ENCODE data around the gene KL.

Gene KL

DNA sequence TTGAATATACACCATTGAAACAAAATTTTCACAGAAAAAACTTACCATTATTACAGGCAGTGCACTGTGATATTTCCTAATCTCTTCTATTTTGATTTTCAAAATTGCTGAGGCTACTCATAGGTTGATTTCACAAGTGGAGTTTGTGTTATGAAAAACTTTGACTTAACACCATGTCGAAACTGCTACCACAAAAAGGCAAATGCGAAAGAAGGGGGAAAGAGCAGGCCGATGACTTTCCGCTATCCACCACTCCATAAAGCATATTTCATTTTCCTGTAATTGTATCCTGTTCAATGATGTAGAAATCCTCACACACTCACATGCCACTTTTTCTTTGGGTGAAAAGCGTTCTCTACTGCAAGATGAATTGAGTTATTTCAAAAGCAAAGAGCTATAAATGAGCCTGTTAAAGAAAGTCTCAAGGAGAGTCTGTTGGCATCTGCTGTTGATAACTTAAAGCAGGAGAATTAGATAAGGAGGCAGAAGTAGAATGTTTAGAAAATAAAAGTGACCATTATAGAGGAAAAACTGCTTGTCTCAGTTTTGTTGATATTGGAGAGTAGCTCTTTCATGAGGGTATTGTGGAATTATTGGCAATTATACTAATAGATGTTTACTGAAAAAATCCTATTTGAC, 18.8 kb downstream of the KL start:
- FAIRE-seq (no peak), DNase-seq (ENCODE audit: low spot score) (no peak)

DNA sequence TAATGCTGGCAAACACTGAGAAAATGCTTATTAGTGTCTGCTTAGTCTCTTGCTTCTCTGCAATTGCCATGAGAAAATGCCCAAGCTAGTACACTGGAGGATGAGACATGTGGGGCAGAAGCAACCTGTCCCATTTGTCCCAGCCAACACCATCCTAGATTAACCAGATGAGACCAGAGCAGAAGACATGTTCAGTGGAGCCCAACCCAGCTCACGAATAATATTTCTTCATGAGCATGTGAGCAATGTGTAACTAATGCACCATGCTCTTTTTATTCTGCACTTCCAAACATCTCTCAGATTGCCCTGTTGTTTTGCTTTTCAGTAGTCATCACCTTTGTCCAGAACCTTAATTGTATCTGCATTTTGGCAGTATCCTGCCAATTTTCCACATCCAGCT, 21.4 kb downstream of the KL start:
- DNase-seq (ENCODE audit: low spot score) (no peak), FAIRE-seq (no peak)

DNA sequence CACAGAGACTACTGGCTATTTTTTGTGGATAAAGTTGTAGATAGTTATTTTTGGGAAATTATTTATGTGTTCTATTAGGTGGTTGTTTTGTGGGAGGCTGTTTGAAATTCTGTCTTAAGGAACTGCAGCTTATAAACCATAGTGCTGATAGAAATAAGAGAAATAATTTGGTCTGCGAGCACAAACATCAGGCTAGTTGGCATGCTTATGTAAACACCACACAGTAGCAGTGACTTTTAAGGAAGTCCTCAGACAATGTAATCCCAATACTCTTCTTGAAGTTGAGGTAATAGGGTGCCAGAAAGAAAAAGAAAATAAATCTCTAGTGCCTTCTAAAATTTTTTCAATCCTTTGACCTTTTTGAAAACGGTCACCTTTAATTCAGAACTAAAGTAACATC, 23.9 kb downstream of the KL start:
- DNase-seq (ENCODE audit: low spot score) (no peak), FAIRE-seq (no peak)

GRCh38 chr13:33045851-33046592, 29.8 kb downstream of the KL start:
- no peak for FAIRE-seq
- no peak for DNase-seq (ENCODE audit: low spot score)

DNA sequence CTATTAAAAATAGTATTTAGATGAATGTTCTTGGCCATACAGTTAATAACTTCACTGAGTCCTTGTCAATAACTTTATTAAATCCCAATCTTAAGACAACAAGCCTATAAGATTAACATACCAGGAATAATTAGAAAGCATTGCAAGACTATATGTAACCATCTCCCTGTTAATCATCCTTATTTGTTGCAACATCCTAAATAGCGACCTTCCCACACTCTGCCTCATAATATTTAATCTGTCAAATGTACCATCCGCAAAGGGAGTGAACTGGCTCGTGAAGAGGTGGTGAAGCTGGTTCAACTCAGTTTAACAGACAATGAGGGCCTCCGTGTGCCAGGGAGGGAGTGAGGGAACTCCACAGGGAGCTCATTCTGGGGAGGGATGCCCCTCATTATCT, 33.9 kb downstream of the KL start:
- FAIRE-seq (no peak), DNase-seq (ENCODE audit: low spot score) (no peak)

- FAIRE-seq = no peak
- no peak for DNase-seq (ENCODE audit: low spot score)
These were observed 35.4 kb downstream of the KL start for GRCh38 chr13:33051632-33052031.

- no peak for FAIRE-seq
- no peak for DNase-seq (ENCODE audit: low spot score)
These were observed 36.5 kb downstream of the KL start for GRCh38 chr13:33052506-33053280.

- DNase-seq (ENCODE audit: low spot score) = no peak
These were observed 37.3 kb downstream of the KL start for GRCh38 chr13:33053397-33054066.

GRCh38 chr13:33057019-33057780, 41.0 kb downstream of the KL start:
- DNase-seq (ENCODE audit: low spot score) = no peak
- FAIRE-seq = no peak

More at GRCh38 chr13:33053397-33054066, 37.3 kb downstream of the KL start:
- no peak for FAIRE-seq

GRCh38 chr13:33058776-33059327, 42.6 kb downstream of the KL start:
- FAIRE-seq (no peak), DNase-seq (ENCODE audit: low spot score) (no peak)

GRCh38 chr13:33060815-33061214, 44.6 kb downstream of the KL start:
- FAIRE-seq (no peak), DNase-seq (ENCODE audit: low spot score) (no peak)

DNA sequence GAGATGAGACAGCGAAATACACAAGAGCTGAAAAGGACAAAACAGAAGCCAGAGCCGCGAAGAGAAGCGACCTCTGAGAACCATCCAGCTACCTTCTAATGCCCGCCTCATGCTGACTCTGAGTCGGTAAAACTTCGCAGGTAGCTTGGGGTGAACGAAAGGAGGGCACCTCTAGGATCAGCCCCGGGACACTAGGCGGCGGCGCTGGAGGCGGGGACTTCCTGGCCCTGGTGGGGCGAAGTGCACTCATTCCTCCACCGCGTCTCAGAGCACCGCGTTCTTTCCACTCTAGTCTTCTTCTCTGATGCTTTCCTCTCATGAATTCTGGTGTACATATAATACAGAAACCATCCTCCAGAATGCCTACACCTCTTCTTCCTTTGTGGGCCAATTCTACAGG, 50.1 kb downstream of the KL start:
- no peak for DNase-seq (ENCODE audit: low spot score)
- no peak for FAIRE-seq

- FAIRE-seq (no peak), DNase-seq (ENCODE audit: low spot score) (no peak)
These were observed 53.1 kb downstream of the KL start for GRCh38 chr13:33069365-33069764.

GRCh38 chr13:33070713-33071112, 54.5 kb downstream of the KL start:
- DNase-seq (ENCODE audit: low spot score) = no peak
- no peak for FAIRE-seq

- DNase-seq (ENCODE audit: low spot score) (no peak), FAIRE-seq (no peak)
These were observed 56.1 kb downstream of the KL start for GRCh38 chr13:33072282-33072681.

DNA sequence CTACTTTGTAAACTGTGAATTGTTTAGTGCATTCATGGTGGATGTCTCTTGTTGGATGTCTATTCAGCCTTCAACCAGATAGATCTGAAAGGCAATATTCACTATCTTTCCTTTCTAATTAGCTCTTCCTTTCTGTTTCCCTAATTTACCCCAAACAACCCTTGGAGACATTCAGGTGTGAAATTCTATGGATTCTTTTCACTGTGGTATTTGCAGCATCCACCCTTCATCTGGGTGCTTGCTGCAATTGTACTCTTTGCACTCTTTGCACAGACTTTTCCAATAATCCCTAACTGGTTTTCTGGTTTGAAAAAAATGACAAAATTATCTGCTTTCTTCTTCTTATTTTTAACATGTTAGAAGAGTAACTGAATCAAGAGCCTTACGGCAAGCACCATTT, 56.5 kb downstream of the KL start:
- FAIRE-seq (no peak), DNase-seq (ENCODE audit: low spot score) (no peak)

DNA sequence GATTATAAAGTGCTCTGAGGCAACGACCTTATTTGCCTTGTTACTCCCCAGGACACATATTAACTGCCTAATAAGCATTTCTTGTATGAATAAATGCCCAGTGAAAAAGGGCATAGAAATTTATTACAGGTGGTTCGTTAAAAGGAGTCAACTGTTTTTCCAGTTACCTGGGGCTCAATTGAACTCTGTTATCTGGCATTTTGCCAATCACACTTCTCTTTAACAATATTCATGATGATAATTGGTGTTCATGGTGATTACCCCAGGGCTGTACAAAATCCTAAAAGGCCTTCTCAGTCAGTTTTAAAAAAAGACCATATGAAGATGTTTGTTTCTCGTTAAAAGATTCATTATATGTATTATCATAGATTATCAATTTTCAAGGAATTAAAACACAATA, 57.1 kb downstream of the KL start:
- DNase-seq (ENCODE audit: low spot score) (no peak), FAIRE-seq (no peak)

DNA sequence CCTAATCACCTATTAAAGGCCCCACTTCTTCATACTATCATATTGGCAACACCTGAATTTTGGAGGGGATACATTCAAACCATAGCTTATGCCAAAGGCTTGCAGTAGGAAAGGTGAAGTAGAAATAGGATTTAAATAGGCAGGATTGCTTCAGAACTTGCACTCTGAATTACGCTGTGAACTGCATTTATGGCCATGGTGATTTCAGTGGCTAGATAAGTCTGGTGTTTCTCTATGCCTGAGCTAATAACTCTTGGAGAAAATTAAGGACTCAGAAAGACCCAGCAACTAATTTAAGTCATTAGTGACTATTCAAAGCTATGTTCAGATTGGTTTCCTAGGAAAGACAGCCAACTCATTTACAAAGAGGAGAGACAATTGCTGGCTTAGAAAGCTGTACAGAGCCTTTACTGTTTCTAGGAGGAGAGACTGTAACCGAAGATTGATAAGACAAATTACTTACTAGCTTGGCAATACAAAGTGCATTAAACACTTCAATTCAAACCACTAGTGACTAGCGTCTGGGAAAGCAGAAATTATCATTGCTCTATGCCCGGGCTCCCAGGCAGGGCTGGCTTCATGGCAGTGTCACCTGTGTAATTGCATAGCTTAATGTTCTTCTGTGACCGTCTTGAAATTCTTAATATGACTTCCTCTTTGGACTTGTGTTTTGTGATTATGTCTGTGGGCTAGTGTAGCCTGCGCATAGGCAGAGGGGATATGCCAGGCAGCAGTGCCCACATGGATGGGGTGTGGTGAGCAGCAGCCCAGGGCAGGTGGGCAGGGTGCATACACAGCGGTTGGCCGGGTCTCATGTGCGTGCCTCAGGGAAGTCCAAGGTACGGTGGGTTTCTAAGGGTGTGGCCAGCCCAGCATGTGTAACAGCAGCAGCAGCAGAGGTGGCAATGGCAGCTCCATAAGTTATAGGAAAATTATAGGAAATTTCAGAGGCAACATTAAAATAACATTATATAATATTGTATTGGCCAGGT, 60.1 kb downstream of the KL start:
- no peak for DNase-seq (ENCODE audit: low spot score)
- no peak for FAIRE-seq

- no peak for DNase-seq (ENCODE audit: low spot score)
- no peak for FAIRE-seq
These were observed 62.0 kb downstream of the KL start for GRCh38 chr13:33078263-33078662.

DNA sequence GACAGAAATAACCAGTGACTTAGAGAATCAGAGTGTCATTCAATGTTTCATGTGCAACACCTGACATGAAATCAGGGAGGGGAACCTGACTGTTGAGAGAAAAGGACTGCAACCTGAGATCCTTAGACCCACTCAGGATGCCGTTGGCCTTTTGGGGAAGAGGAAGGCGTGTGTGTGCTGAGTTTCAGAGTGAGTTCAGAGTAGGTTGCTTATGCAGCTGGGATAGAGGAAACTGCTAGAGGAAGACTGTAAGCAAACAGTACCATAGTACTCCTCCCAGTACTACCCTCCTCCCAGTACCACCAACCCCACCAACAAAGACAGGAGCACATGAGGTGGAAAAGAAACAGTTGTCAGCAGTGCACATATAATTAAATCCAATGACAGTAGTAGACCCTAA, 63.7 kb downstream of the KL start:
- DNase-seq (ENCODE audit: low spot score) (no peak), FAIRE-seq (no peak)
